ENCODE results near the gene KSR2.

KSR2 gene

DNA sequence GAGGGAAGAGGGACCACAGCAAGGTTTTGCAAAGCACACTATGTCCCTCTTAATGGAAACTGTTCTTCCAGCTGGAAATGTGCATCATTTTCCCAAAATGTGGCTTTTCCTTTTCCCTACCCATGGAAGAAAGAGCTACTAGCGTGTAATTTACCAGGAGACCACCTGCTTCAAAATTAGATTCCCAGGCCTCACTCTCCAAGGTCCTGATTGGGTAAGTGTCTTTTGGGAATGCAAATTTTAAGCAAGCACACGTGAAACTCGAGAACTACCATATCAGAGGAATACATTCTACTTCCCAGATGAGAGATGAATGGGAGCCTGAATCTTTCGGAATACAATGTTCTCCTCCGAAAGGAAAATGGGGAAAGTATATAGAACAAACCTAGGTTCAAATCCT, 405.8 kb downstream of the KSR2 start:
- no peak for DNase-seq

- DNase-seq, result no peak
These were observed 406.8 kb downstream of the KSR2 start for GRCh38 chr12:117561990-117562389.

GRCh38 chr12:117559978-117560377, 408.8 kb downstream of the KSR2 start:
- DNase-seq, result no peak

- no peak for DNase-seq
These were observed 412.9 kb downstream of the KSR2 start for GRCh38 chr12:117555889-117556288.

DNA sequence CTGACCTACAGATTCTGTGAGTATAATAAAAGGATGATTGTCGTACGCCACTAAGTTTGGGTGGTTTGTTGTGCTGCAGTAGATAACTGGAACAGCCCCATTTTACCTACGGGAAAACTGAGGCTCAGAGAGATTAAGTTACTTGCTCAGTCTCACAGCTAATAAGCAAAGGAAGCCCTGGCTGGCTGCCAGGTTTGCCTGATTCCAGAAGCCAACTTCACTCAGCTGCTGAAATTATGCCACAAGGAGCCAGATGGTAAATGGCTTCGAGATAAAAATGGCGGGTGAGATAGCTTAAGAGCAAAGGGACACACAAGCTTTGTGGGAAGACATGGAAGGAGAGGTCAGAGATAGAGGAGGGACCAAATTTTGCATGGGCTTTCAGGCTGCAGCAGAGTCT, 415.8 kb downstream of the KSR2 start:
- DNase-seq, result no peak

DNA sequence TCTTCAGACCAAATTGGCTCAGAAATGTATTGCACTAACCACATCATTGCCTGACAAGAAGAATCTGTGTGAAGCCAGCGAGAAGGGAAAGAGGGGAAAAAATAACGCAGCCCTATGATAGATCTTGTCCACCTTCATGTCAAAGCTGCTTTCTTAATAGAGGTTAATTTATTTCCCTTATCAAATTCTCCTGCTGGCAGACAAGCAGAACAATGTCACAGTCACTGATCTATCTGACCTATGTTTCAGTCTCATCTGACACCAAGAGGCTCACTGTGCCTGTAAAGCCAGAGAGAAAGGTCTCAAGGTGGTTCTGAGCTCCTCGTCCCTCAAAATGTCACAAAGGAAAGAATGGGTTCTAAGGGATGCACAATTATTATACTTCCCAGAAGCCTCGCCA, 417.1 kb downstream of the KSR2 start:
- DNase-seq, result no peak

GRCh38 chr12:117547209-117547608, 421.6 kb downstream of the KSR2 start:
- no peak for DNase-seq

- no peak for DNase-seq
These were observed 423.6 kb downstream of the KSR2 start for GRCh38 chr12:117545216-117545615.

DNA sequence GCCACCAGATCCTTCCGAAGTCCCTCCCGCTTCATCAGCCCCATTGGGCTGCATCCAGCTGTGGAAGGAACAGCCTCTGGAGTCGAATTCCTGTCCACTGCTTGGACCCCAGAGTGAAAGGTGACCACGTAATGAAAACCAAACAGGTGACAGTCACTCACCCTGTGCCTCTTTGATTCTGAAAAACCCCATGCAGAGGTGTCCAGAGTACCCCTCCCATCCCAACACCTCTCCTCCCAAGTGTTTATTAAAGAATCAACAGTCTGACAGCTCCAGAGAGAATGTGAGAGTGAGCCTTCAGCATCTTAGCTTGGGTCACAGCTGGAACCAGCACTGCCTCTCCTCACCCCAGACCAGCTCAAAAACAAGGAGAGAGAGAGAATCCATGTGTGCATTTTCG, 428.8 kb downstream of the KSR2 start:
- DNase-seq, result no peak

DNA sequence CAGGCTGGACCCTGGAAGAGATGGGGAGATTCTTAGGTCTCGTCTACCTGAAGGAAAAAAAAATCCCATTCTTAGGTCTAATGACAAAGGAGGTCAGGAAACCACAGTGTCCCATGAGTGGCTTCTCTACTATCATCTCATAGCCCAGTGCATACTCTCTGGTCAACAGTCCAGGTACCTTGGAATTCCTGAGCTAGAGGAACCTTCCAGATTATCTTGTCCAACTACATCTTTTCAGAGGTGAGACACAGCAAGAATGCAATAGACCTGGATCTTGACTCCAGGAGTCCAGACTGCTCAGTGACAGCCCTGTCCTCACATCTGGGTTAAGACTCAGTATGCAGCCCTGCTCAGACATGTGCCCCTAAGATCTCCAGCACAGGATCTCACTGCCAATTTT, 429.9 kb downstream of the KSR2 start:
- DNase-seq, result no peak

DNA sequence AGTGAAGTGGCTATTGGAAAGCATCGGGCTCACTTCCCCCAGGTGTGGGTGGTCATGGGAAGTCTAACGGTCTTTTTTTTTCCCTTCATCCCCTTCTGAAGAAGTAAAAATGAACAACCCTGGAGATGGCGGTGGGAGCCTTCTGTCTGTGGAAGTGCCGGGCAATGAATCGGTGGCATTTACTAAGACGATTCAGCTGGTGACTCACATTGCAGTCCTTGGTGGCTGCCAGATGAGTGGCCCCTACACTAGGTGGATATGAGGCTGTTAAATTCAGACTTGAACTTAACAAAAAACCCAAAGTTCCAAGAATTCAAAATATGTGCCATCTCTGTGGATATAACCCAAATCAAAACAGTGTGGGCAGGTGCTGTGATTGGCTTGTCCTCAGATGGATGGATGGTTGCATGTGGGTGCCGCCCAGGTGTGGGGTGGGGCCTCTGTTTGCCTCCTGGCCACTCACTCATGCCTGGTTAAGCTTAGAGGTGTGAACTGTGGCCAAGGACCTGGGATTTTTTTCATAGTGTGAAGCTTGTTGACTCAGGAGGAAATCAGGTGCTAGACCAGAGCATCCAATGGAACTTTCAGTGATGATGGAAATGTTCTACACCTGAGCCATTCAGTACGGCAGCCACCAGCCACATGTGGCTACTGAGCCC, 430.6 kb downstream of the KSR2 start:
- no peak for DNase-seq

GRCh38 chr12:117533687-117534086, 435.1 kb downstream of the KSR2 start:
- DNase-seq, result no peak

GRCh38 chr12:117530796-117531195, 438.0 kb downstream of the KSR2 start:
- no peak for DNase-seq

DNA sequence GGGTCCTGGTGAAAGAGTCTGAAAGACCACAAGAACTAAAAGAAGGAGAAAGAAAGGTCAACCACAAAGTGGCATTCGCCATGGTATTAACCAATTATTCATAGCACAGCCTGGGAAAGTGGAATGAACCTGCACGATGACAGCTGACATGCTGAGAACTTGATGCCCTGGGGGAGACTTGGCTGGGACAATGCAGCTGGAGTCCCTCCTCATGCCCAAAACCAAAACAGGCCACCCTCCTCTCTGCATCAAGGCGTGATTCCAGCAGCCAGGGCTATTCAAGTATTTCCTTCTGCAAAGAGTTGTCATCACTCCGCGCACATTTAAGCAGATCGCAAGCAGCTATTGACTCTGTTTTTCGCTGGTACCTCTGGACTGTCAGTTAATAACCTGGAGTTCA, 440.3 kb downstream of the KSR2 start:
- DNase-seq, result no peak

GRCh38 chr12:117527479-117527855, 441.3 kb downstream of the KSR2 start:
- DNase-seq, result no peak

DNA sequence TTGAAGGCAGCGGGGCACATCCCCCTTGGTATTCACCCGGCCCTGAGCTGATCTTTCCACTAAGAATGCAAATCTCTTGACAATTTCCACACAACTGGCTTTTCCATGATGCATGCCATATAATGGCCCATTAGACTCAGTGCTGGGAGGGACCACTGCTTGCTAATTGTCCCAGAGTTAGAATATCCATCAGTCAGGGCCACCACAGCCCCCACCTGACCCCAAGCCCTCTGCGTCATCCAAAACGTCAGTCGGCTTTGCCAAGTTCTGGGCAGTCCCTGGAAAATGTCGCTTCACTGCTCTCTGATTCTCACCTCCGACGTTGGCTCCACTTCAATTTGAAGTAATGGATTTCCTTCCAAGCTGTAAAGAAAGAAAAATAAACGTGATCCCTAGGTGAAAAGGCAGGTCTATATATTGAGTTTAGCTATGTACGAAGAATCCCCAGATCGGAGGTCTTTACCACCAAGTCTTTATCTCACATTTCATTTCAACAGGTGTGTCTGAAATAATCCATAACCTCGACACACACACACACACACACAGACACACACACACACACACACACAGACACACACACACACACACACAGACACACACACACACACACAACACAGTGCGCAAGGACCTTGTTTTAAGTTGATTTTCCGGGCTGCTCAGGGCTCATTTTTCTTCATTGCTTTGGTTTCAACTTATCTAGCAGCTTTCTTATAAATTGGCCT, 441.9 kb downstream of the KSR2 start:
- no peak for DNase-seq

GRCh38 chr12:117525766-117526165, 443.0 kb downstream of the KSR2 start:
- DNase-seq, result no peak

DNA sequence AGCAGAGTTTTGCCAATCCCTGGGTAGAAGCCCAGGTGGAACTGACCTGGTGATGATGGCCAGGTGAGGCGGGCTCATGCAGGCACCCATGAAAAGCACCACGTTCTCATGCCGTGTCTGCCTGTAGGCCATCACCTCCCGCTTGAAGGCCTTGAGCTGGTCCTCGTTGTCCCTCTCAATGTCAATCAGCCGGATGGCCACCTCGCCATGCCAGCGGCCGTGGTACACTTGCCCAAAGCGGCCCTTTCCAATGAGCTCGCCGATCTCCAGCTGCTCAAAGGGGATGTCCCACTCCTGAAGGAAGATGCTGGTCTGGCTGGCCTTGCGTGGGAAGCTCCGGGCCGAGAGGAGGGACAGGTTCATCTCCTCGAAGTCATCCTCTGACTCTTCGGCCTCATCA, 444.0 kb downstream of the KSR2 start:
- DNase-seq, result no peak

GRCh38 chr12:117523971-117524370, 444.8 kb downstream of the KSR2 start:
- DNase-seq, result no peak

DNA sequence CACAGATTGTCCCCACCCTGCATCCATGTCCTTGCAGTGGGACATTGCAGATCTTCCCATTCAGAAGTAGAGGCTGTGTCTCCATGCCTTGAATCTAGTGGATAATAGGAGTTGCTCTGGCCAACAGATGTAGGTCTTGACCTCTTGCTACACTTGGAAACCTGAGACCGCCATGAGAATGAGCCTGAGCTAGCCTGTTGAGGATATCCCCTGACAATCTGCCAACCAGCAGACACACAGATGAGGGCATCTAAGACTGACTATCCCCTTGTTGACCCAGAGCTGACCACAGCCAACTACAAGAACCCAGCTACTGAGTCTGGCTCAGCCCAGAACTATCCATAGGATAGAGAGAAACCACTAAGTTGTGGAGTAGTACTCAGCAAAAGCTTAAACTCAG, 446.2 kb downstream of the KSR2 start:
- DNase-seq, result no peak

DNA sequence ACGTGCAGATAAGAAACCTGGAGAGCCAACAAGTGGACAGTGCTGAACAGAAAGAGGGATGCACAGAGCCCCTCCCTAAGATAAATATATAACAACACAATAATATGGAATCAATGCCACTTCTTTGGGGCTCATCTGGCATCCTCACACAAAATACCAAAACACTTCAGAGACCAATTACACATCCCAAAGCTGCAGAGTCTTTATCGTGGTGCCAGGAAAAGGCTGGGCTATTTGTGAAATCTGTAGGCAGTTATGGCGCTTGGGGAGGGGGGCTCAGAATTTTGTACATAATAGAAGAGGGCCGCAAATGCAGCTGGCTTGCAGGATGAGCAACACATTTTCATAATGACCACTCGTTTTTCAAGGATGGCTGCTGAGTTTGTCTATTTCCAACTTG, 446.9 kb downstream of the KSR2 start:
- no peak for DNase-seq

DNA sequence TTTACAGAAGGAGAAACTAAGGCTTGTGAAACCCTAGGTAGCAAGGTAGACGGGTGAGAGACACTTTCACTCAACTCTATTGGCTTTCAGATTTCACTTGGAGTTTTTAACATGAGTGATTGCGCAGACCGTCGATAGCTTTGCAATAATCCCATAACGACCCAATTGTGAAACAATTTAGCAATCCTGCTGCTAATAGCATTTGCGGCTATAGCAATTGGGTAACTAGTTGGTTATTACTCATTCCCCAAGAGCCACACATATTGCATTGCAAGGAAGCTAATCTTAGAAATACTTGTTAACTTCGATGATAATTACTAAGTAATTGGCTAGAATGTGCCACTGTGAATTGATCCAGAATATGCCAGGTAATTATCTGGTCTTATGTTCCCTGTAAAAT, 447.4 kb downstream of the KSR2 start:
- DNase-seq, result peak; percentile 23

- DNase-seq, result no peak
These were observed 450.1 kb downstream of the KSR2 start for GRCh38 chr12:117518594-117519270.

DNA sequence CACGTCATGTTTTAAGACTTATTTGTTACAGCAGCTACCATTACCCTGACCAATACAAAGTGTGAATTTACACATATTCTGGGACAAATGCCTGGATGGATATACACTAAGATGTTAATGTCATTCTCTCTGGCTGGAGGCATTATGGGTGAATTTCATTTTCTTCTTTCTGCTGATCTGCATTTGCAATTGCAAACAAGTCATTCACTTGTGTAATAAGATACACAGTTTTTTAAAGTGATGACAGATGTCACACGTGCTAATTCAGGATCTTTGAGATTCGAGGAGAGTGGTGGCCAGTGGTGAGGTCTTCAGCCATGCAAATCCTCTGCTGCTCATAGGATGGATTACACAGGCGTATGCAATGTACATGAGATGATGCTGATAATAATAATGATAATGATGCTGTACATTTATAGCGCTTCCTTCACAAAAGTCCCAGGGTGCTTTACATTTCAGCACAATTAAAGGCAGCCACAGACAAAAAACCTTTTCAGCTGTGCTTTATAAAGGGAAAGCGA, 451.5 kb downstream of the KSR2 start:
- DNase-seq, result no peak
